Neural progenitor cell (in vitro differentiated cells): ENCODE measurements around the gene PROM2. TPM values are rescaled to one million over a fixed set of nuclear protein-coding genes. Genes with fewer than 3 reads are reported as not detected.

Experiments
- DNase-seq: peaks from one replicate; pipeline ENCODE4 v3.0.0-alpha.2; 2016; ENCODE audit warnings: low spot score
- H2AFZ ChIP-seq: fragments of 200-600 bp; sonication (generic); replicated peaks from 2 replicates; pipeline ENCODE4 v1.6.1; 2016; ENCODE audit warnings: antibody characterized with exemption
- H3F3A ChIP-seq: fragments of 200-600 bp; sonication (generic); 2 replicates; pipeline ENCODE4 v1.6.1; 2016; ENCODE audit warnings: antibody characterized with exemption, low read depth
- H3K27ac ChIP-seq: fragments of 200-600 bp; sonication (generic); 2 replicates; pipeline ENCODE4 v1.5.1; 2016; ENCODE audit warnings: mild to moderate bottlenecking
- H3K27me3 ChIP-seq: fragments of 200-600 bp; sonication (generic); 2 replicates; pipeline ENCODE4 v1.6.1; 2016; ENCODE audit warnings: mild to moderate bottlenecking, moderate library complexity
- H3K36me3 ChIP-seq: fragments of 200-600 bp; sonication (generic); 2 replicates; pipeline ENCODE4 v1.5.1; 2016
- H3K4me1 ChIP-seq: fragments of 200-600 bp; sonication (generic); 2 replicates; pipeline ENCODE4 v1.6.1; 2016; ENCODE audit warnings: mixed run types
- H3K4me2 ChIP-seq: fragments of 200-600 bp; sonication (generic); 2 replicates; pipeline ENCODE4 v1.6.1; 2016
- H3K4me3 ChIP-seq: fragments of 200-600 bp; sonication (generic); 2 replicates; pipeline ENCODE4 v1.5.1; 2016
- H3K79me2 ChIP-seq: fragments of 200-600 bp; sonication (generic); 2 replicates; pipeline ENCODE4 v1.6.1; 2016; ENCODE audit warnings: low read depth
- H3K9ac ChIP-seq: fragments of 200-600 bp; sonication (generic); 2 replicates; pipeline ENCODE4 v1.6.1; 2016
- H3K9me3 ChIP-seq: fragments of 200-600 bp; sonication (generic); 2 replicates; pipeline ENCODE4 v1.5.1; 2016; ENCODE audit warnings: low read depth
- H4K20me1 ChIP-seq: fragments of 200-600 bp; sonication (generic); 2 replicates; pipeline ENCODE4 v1.6.1; 2016; ENCODE audit warnings: low read depth
- H3K27ac Mint-ChIP-seq: 3 replicates; pipeline ENCODE4 v1.8.0; 2021; ENCODE audit warnings: mixed read lengths
- H3K27me3 Mint-ChIP-seq: 2 replicates; pipeline ENCODE4 v1.8.0; 2022; ENCODE audit warnings: low read depth, mild to moderate bottlenecking, inconsistent platforms, moderate library complexity, mixed read lengths; ENCODE audit not compliant: insufficient read depth
- H3K36me3 Mint-ChIP-seq: 3 replicates; pipeline ENCODE4 v1.8.0; 2021; ENCODE audit warnings: mixed read lengths
- H3K4me1 Mint-ChIP-seq: 3 replicates; pipeline ENCODE4 v1.8.0; 2021; ENCODE audit warnings: mixed read lengths
- H3K4me3 Mint-ChIP-seq: 3 replicates; pipeline ENCODE4 v1.8.0; 2021; ENCODE audit warnings: mild to moderate bottlenecking, moderate library complexity, mixed read lengths
- H3K9me3 Mint-ChIP-seq: 3 replicates; pipeline ENCODE4 v1.8.0; 2020; ENCODE audit warnings: mixed read lengths
- CTCF ChIP-seq: fragments of 200-600 bp; sonication (generic); IDR thresholded peaks from 2 replicates; pipeline ENCODE4 v1.5.1; 2017; ENCODE audit warnings: antibody characterized with exemption, mild to moderate bottlenecking
- EZH2 ChIP-seq: fragments of 200-600 bp; sonication (generic); IDR thresholded peaks from 2 replicates; pipeline ENCODE4 v1.6.1; 2017; ENCODE audit warnings: antibody characterized with exemption, mild to moderate bottlenecking, moderate library complexity
- EZH2phosphoT487 ChIP-seq: fragments of 200-600 bp; sonication (generic); IDR thresholded peaks from 2 replicates; pipeline ENCODE4 v1.6.1; 2017; ENCODE audit warnings: antibody characterized with exemption
- total RNA-seq: library from RNA; depleted of rRNA; stranded (reverse); fragments of >200 nt; gene quantifications from 2 replicates; pipeline ENCODE4 v1.2.3, GENCODE V29; 2015; ENCODE audit warnings: low replicate concordance

Gene PROM2
- total RNA-seq, 1 donor from 2014 or later = 0.95 TPM

GRCh38 chr2:95314598-95314963, 40.3 kb downstream of the PROM2 start:
- Histone ChIP-seq H3K4me1 (no peaks in the 10 kb centered on the region), H3F3A (no peaks in the 10 kb centered on the region), H3K9ac (no peak overlapping the region), H3K36me3 (no peaks in the 10 kb centered on the region), H3K27ac (no peak overlapping the region), H3K9me3 (no peaks in the 10 kb centered on the region), H2AFZ (peak overlapping the region; percentile 50), H3K79me2 (no peaks in the 10 kb centered on the region), H3K4me2 (no peak overlapping the region), H3K27me3 (no peaks in the 10 kb centered on the region), H4K20me1 (no peaks in the 10 kb centered on the region), H3K4me3 (no peak overlapping the region)
- H3K27me3 Mint-ChIP-seq = peaks cover 8% of the 10 kb centered on the region
- H3K27ac Mint-ChIP-seq = no peak overlapping the region
- no peaks in the 10 kb centered on the region for H3K36me3 Mint-ChIP-seq
- DNase-seq = no peak
- TF ChIP-seq CTCF (no peak), EZH2 (no peak), EZH2phosphoT487 (no peak)
- peaks cover 22% of the 10 kb centered on the region for H3K4me1 Mint-ChIP-seq
- peaks cover 5% of the 10 kb centered on the region for H3K9me3 Mint-ChIP-seq
- no peak overlapping the region for H3K4me3 Mint-ChIP-seq

- Mint-ChIP-seq H3K4me3 (peak overlapping the region; percentile 40), H3K36me3 (no peaks in the 10 kb centered on the region), H3K27ac (peak overlapping the region; percentile 96), H3K9me3 (peaks cover 5% of the 10 kb centered on the region), H3K27me3 (peaks cover 8% of the 10 kb centered on the region), H3K4me1 (peaks cover 22% of the 10 kb centered on the region)
- Histone ChIP-seq H3K36me3 (no peaks in the 10 kb centered on the region), H3K27ac (no peak overlapping the region), H3K4me1 (no peaks in the 10 kb centered on the region), H3K4me2 (no peak overlapping the region), H3K79me2 (no peaks in the 10 kb centered on the region), H3F3A (no peaks in the 10 kb centered on the region), H3K4me3 (no peak overlapping the region), H4K20me1 (no peaks in the 10 kb centered on the region), H2AFZ (peak overlapping the region; percentile 50), H3K9ac (no peak overlapping the region), H3K9me3 (no peaks in the 10 kb centered on the region), H3K27me3 (no peaks in the 10 kb centered on the region)
- no peak for TF ChIP-seq EZH2
- TF ChIP-seq CTCF = peak; percentile 67
- no peak for TF ChIP-seq EZH2phosphoT487
- DNase-seq = peak; percentile 73
Measured at GRCh38 chr2:95314964-95315611, 40.8 kb downstream of the PROM2 start.

GRCh38 chr2:95315801-95316411, 41.7 kb downstream of the PROM2 start:
- Mint-ChIP-seq H3K27me3 (peaks cover 8% of the 10 kb centered on the region), H3K9me3 (peaks cover 5% of the 10 kb centered on the region), H3K4me3 (no peak overlapping the region), H3K36me3 (no peaks in the 10 kb centered on the region), H3K27ac (peak overlapping the region; percentile 73), H3K4me1 (peaks cover 22% of the 10 kb centered on the region)
- Histone ChIP-seq H2AFZ (no peak overlapping the region), H3F3A (no peaks in the 10 kb centered on the region), H3K4me3 (no peak overlapping the region), H3K36me3 (no peaks in the 10 kb centered on the region), H3K79me2 (no peaks in the 10 kb centered on the region), H3K4me1 (no peaks in the 10 kb centered on the region), H3K4me2 (no peak overlapping the region), H3K27me3 (no peaks in the 10 kb centered on the region), H4K20me1 (no peaks in the 10 kb centered on the region), H3K9me3 (no peaks in the 10 kb centered on the region), H3K9ac (no peak overlapping the region), H3K27ac (no peak overlapping the region)
- TF ChIP-seq EZH2phosphoT487 (no peak), CTCF (no peak), EZH2 (no peak)
- DNase-seq = no peak
